GM21423 (cell line): ENCODE data around the gene RARB.

Source experiments
- ATAC-seq: cut with Tn5 transposase; IDR thresholded peaks from one replicate; pipeline ENCODE4 v1.9.1; 2021; ENCODE audit warnings: mild to moderate bottlenecking, moderate library complexity; ENCODE audit not compliant: unreplicated experiment

RARB gene

DNA sequence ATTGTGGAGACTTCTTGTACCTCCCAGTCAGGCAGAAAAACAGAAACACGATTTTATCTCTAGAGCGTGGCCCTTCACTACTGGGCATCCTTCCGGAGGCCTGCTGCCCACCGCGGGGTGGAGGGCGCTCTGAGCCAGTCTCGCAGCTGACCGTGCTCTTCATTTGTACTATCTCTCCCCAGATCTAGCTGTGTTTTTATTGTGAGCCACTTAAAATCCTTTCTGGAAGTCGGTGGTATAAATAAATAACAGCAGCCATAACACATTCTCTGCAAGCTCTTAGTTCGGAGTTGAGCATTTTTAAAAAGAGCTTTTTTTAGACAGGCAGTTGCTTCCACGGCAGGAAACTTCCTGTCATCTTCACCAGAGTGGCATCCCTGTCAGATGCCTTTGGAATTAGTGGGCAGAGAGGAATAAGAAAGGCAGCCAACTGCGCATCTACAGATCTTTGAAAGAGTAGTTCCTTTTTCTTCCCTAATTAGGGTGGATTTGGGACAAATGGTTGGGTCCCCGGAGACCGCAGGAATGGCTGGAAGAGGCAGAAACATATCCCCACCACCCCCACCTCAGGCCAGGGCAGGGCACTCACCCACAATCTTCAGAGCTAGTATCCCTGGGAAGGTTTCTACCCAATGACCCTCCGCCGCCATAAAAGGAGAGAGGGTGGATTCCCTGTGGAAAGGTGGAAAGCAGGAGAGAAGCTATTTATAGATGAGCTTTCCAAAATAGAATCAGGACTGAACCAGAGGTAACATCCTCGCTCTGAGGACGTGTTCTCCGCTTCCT is 145.5 kb downstream of the RARB start:
- no peak for ATAC-seq

DNA sequence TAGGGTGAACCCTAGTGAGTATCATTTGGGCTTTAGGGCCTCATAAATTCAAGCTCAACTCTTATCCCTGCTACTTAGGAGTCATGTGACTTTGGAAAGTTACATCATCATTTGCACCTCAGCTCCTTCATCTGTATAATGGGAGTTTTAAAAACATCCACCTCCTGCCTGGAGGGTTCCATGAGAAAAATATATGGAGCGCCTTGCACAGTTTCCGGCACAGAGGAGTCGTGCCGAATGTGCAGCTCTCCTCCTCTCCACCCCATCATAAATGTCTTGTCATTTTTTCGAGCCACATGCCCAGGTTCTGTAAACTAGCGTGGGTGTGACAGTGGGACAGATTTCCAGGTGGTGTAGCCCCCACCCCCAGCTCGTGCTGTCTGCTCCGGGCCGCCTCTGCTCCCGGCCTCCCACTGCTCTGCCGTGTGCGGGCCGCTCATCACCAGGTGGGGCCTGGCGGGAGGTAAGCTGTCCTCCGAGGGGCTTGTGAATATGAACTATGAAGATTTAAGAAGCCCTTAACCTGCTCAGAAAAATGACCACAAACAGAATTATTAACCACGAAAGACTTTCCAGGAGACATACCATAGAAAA is 146.2 kb downstream of the RARB start:
- no peak for ATAC-seq

DNA sequence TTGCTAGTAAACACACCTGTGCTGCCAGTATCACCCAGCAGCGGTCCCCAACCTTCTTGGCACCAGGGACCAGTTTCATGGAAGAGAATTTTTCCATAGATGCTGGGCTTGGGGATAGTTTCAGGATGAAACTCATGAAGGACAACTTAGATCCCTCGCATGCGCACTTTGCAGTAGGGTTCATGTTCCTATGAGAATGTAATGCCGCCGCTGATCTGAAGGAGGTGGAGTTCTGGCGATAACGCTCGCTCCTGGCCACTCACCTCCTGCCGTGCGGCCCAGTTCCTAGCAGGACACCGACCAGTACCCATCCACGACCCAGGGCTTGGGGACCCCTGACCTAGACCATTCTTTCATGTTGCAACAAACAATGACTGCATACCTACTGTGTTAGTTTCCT is 146.9 kb downstream of the RARB start:
- no peak for ATAC-seq

DNA sequence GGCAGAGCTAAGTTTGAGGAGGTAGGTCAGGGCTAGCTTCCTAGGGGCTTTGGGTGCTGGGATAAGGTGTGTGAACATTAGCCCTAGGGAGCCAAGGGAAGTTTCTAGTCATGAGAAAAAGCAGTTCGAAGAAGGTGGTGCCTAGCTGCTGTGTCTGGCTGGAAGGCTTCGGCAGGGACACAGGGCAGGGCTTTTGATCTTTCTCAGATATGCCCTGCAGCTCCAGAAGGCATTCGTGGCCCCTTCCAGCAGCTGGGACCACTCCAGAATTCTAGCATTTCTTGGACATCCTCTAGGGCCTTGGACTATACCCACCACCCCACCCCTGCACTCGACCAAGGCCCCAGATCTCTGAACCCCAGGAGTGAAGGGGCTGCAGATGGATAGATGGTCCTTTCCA is 148.1 kb downstream of the RARB start:
- ATAC-seq, result no peak

DNA sequence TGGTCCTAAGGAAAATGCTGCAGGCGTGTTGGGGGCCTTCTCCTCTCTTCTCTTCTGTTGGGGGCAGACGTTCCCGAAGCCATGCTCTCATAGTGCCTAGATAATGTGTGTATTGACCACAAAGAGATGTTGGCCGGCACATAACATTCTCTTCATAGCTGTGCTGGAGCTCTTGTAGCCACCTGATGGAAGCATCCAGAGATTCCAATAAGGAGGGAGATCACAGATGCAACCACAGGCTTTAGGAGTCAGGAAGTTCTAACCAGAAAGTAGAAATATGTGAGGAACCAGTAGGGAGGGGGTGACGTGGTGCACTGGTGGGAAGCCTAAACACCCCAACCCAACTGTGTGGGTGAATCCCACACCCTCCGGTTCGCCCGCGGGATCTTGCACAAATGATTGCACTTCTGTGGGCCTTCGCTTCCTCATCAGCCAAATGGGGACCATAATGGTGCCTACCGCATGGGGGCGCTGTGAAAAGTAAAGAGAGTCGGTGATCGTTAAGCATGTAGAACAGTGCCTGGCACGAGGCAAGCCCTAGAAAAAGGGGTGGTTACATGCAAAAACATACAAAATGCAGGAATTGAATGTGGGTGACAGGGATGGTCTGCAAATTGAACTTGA is 148.9 kb downstream of the RARB start:
- no peak for ATAC-seq

DNA sequence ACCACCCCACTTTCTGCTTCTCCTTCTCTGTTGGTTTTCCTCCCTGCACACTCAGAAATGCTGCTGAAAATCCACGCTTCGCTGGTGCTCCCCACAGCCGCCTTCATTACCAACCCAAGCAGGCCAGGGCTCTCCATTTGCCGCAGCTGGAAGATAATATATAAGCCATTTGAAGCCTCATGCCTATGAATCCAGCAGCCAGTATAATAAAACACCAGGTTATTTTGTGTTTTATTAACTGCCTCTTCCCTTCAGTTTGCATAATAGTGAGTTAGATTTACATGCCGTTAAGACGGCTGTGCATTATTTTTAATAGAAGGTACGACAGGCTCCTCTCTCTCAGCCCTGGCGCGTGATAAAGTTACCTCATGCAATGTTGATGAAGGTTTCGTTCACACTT is 150.0 kb downstream of the RARB start:
- no peak for ATAC-seq

DNA sequence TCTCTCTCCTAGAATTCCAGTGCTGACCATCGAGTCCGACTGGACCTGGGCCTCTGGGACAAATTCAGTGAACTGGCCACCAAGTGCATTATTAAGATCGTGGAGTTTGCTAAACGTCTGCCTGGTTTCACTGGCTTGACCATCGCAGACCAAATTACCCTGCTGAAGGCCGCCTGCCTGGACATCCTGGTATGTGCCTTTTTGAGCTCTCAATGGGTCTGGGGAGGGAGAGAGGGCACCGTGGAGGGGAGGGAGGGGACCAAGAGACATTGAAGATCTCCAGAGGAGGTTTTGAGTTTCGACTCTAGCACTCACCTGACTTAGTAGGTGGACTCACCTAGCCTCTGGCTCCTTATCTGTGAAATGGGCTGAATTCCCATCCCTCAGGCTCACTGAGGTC is 152.5 kb downstream of the RARB start:
- ATAC-seq, result no peak

DNA sequence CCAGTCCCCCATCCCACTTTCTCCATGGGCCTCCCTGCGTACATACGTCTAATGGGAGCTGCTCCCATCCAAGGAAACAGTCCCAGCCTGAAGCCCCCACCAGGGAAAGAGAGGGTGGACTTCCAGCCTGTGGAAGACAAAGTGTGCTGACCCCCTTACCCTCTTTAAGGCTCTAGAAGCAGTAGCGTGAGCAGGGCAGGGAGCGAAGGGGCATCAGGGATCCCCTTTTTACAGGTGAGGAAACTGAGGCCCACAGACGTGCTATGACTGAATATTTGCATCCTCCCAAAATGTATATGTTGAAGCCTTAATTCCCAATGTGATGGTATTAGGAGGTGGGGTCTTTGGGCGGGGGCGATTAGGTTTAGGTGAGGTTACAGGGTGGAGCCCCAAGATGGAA is 153.3 kb downstream of the RARB start:
- no peak for ATAC-seq

DNA sequence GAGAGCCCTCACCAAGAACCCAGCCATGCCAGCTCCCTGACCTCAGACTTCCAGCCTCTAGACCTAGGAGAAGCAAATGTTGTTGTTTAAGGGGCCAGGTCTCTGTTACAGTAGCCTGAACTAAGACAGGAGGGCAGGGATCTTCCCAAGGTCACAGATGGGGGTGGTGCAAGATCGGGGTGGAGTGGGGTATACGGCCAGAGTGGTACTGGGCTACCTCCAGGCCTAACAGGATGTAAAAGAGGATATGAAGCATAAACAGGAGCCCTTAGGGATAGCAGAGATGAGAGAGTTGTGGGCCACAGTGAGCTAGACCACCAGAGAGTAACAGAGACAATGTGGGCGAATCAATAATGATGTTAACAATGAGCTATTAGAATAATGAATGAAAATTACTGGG is 153.8 kb downstream of the RARB start:
- ATAC-seq, result no peak

DNA sequence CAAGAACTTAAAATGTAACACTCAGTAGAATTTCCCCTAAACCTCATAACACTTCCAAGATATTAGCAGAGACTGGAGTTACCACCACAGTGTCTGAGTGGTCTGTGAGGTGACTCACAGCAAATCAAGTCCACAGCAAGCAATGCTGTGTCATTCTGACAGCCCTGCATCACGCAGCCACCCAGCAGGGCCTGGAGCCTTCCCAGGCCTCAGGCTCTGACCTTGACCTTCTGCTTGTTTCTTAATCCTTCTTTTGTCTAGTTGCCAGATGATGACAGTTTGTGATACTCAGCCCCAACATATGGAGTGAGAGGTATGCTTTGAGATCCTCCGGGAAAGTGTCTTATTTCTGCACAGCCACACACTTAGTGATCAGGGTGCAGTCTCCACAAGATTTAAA is 154.2 kb downstream of the RARB start:
- ATAC-seq, result no peak

DNA sequence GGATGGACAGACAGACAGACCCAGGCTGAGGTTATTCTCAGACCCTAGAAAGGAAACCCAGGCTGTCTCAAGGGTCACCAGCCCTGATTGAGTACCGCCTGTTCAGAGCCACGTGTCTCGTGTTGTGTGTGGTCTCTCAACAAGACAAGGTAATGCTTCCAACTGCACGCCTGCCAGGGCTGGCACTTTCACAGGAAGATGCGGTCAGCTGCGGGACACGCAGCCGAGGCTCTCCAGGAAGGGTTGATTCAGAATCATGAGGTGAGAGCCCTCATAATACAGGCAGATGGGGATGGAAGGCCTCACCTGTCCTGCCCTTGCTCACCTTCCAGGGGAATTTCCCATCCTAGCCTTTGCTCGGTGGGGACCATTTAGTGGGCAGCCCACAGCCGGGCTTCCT is 155.3 kb downstream of the RARB start:
- no peak for ATAC-seq

DNA sequence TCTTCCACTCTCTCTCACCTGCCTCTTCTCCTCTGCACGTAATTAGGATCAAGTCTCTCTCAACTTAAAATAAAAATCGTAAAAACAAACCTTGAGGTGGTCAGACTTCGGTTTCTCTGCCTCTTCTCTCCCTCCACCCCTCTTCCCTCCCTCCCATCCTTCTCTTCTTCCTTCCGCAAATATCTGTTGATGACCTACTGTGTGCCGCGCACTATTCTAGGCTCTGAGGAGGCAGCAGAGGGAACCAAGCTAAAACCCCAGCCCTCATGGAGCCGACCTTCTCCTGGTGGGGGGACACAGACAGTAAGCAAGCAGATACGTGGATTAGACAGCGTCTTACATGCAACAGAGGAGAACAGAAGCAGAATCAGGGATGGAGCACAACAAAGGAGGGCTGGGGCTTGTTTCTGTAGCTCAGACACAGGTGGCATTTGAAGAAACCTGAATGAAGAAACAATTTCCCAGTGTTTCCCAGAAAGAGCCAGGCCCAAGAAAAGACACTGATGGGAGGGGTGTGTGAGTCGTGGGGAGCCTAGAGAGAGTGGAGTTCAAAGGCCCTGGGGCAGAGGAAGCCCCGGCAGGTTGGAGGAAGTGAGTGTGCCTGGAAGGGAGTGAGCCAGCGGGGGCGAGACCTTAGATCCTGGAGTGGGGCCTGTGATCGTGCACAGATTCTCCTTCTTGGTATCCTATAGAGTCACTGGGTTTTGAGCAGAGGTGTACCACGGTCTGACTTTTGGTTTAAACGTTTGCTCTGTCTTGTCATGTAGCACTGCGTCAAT is 156.1 kb downstream of the RARB start:
- no peak for ATAC-seq

DNA sequence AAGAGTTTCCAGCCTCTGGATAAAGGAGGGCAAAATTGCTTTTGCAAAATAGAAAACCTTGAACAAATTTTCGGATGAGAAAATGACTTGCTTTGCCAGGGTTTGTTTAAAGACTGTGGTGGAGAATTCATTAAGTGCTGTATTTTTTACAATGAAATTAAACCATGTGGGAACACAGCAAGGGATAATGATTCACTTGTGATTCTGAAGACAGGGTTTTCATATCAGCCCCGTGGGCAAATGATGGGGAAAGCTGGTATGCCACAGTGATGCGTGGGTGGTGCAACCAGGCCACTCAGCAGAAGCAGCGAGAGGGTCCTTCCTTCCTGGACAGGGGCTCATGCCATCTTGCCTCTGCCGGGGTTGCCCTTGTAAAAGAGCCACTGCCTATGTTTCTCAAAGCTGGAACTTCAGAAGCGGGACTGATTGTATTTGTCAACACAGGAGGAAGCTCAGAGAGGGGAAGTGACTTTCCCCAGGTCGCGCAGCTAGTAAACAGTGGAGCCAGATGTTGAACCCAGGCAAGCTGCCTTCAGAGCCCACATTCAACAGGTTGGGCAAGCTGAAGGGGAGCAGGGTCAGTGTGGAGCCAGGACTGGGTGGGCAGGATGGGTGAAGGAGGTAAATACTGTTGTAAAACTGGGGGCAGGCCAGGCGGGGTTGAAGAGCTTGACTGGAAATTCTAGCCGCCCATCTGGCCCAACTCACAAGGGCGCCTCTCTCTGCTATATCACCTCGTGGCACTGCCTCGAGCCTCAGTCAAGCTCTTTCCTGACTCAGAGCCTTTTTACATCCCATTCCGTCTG is 157.5 kb downstream of the RARB start:
- no peak for ATAC-seq

DNA sequence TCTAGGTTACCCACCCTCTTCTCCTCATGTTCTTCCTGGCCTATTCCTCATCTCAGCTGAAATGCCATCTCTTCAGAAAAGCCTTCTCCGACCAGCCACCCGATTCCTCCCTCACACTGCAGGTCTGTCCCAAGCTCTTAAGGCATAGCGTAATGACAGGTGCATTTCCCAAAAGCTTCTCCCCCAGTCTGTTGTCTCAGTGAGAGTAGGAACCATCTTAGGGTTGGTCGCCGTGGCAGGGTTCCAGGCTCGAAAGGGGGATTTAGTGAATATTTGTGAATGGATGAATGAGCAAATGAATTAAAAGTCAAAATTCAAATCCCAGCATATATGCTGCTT is 158.1 kb downstream of the RARB start:
- ATAC-seq, result no peak

DNA sequence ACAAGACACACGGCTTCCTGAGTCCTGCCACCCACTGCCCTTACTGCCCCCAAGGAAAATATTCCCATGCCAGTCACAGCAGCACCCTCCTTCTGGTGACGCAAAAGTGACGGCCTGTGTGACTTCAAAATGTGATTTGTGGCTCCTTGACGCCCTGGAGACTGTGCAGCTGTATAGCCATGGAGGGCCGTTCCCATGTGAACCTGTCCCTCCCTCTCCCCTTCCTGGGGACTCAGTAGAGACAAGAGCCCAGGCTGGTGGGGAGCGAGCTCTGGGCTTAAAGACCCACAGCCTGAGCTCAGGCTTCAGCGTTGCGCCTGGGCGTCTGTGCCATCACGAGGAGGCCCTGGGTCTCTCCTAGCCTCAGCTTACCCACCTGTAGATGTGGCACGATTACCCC is 158.5 kb downstream of the RARB start:
- no peak for ATAC-seq

DNA sequence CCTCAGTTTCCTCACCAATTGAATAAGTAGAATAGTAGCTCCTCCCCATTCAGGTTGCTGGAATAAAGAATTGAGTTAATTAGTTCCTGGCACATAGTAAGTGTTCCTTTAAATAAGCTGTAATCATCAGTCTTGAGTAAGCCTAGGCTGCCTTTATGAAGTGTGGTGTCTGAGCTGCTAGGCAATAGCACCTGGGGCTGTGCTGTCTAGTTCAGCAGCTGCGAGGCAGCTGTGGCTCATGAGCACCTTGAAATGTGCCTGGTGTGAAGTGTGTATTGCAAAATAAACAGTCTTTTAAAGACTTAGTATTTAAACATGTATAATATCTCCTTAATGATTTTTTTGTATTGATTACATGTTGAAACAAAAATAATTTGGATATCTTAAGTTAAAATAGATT is 159.0 kb downstream of the RARB start:
- no peak for ATAC-seq

DNA sequence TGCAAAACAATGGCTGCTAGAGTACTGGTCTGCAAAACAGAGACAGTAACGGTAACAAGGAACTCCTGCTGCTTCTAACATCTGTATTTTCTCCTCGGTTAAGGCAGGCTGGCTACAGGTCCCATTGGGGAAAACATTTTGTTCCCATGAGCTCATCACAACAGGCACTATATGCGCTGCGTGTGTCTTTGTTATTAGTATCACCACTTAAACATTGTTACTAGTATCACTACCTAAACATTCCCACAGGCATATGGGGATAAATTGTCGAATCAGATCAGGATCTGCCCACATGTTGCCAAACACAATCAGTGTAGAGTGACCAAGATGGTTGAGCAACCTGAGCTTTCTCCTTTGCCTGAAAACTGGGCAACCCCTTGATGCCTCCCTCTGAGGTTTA is 159.5 kb downstream of the RARB start:
- no peak for ATAC-seq

DNA sequence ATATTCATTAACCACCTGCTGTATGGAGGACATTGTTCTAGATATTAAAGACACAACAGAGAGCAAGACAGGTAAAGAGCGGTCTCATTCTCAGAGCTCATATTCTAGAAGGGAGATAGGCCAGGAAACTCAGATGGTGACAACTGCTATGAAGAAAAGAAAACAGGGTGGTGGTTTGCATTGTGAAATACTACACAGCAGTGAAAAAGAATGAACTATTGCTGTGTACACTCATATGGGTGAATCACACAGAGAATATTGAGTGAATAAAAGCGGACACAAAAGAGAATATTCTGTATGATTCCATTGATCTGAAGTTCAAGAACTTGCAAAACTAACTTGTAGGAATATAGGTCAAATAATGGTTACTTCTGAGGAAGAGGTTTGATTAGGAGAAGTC is 159.9 kb downstream of the RARB start:
- no peak for ATAC-seq

DNA sequence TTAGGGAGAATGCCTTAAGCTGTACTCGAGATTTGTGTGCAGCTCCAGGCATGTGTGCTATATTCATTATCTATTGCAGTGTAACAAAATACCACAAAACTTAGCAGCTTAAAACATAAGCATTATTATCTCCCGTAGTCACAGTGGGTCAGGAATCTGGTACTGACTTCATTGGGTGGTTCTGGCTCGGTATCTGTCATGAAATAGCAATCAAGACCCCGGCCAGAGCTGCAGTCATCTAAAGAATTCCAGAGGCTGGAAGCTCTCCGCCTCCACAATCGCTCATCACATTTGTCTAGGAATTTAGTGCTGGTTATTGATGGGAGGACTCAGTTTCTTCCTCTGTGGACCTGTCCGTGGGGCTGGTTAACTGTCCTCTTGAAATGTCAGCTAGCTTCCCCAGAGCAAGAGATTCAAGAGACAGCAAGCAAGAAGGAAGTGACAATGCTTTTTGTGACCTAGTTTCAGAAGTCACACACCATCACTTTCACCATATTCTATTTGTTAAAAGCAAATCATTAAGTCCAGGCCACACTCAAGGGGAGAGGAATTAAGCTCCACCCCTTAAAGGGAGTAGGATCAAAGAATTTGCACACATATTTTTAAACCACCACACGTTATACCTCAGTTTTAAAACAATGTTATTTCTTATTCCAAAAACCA is 160.5 kb downstream of the RARB start:
- no peak for ATAC-seq

DNA sequence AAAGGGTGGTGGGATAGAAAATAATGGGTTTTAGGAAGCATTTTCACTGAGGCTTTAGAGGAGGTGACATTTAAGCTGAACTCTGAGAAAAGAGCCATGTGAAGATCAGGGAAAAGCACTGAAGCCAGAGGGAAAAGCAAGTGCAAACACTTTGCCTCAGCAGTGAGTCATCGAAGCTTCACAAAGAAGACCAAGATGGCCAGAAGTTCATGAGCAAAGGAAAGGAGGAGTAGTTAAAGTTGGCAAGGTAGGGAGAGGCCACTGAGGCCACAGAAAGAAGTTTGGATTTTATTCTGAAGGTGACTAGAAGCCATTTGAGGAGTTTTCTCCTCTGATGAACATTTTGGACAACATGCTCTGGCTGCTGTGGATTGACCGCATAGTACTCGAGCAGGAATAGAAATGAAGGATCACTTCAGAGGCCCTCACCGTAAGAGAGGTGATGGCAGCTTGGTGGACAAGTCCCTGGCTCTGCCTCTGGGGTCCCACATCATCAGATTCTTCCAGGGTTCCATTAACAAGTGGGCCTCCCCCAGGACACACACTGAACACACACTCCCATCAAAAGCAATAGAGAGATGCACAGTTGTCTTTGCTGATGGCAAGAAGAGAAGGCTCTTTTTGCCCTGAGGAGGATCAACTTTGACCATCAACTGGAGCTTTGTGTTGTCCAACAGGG is 161.2 kb downstream of the RARB start:
- no peak for ATAC-seq
